ENCODE measurements around the gene HTR3E.

- TF ChIP-seq CTCF (IDR thresholded peaks at IDR 0.05 in 4 of 5, conservative IDR thresholded peaks at IDR 0.05 in 1 of 5): no peak
- peak; percentile 52 to 78 for TF ChIP-seq POLR2A (IDR thresholded peaks at IDR 0.05)
These were observed 58.2 kb downstream of the HTR3E start, which contains the start of gene DVL3 for GRCh38 chr3:184154885-184155643.
